K562 (cell line): ENCODE results near the gene DLGAP1. TPM values are rescaled to one million over a fixed set of nuclear protein-coding genes. Genes with fewer than 3 reads are reported as not detected.

Experiments
- BCOR ChIP-seq: fragments of 450-650 bp; IDR thresholded peaks from 2 replicates; pipeline ENCODE4 v1.6.1; 2016
- CBX1 ChIP-seq: sonication (generic); IDR thresholded peaks from 2 replicates; pipeline ENCODE4 v1.6.1; 2016; ENCODE audit warnings: antibody characterized with exemption, low read depth, mild to moderate bottlenecking
- KHSRP ChIP-seq: fragments of 450-650 bp; IDR thresholded peaks from 2 replicates; pipeline ENCODE4 v1.6.1; 2017
- POLR2AphosphoS5 ChIP-seq: IDR thresholded peaks from 2 replicates; pipeline ENCODE4 v1.6.1; 2011; ENCODE audit warnings: mild to moderate bottlenecking, low read depth, low read length, moderate library complexity; ENCODE audit not compliant: control insufficient read depth, insufficient read depth
- RUNX1 ChIP-seq: sonication (generic); IDR thresholded peaks from 2 replicates; pipeline ENCODE4 v1.6.1; 2016; ENCODE audit warnings: antibody characterized with exemption, low read depth
- SUPT5H ChIP-seq: fragments of 450-650 bp; IDR thresholded peaks from 2 replicates; pipeline ENCODE4 v1.6.1; 2016
- XRCC3 ChIP-seq: fragments of 450-650 bp; IDR thresholded peaks from 2 replicates; pipeline ENCODE4 v1.6.1; 2017; ENCODE audit warnings: mild to moderate bottlenecking, moderate library complexity
- ZFPM2 ChIP-seq: fragments of 250-450 bp; sonication (Bioruptor Pico); IDR thresholded peaks from 2 replicates; pipeline ENCODE4 v1.5.1; 2022; ENCODE audit warnings: mild to moderate bottlenecking
- ZNF121 ChIP-seq: sonication (generic); formaldehyde crosslinking; conservative IDR thresholded peaks from 2 replicates; pipeline ENCODE4 v1.8.0; 2022; ENCODE audit warnings: missing genetic modification reagents
- ZSCAN32 ChIP-seq: fragments of 450-650 bp; formaldehyde crosslinking; IDR thresholded peaks from 2 replicates; pipeline ENCODE4 v1.4.0; 2020; ENCODE audit warnings: mild to moderate bottlenecking, moderate library complexity
- polyA plus RNA-seq, 8 experiments: library from polyadenylated mRNA; depleted of rRNA in 4 of 8; stranded (reverse) in 5 of 8; unstranded in 3 of 8; fragments of >200 nt; fragmentation: Nextera tagmentation in 2 of 8; fragmentation: Illumina TruSeq in 1 of 8; extraction: Ambion mirVana in 2 of 8; extraction: Trizol in 1 of 8; gene quantifications; 2 replicates each; pipeline versions ENCODE4 v1.2.1 to v1.2.3, GENCODE V29; 2011 to 2014; ENCODE audit warnings: inconsistent platforms in 1 of 8, missing spikeins in 1 of 8
- total RNA-seq, 7 experiments: library from RNA; depleted of rRNA in 6 of 7; stranded (reverse); fragments of >200 nt in 6 of 7; fragmentation: Illumina TruSeq in 2 of 7; extraction: Trizol in 2 of 7; gene quantifications; 2 replicates each; pipeline versions ENCODE4 v1.2.1 to v1.2.3, GENCODE V29; 2011 to 2021; ENCODE audit warnings: low replicate concordance in 1 of 7
- TF ChIP-seq, protein P1 (sequence below): sonication (generic); formaldehyde crosslinking; IDR thresholded peaks from 2 replicates; pipeline ENCODE4 v1.8.0; 2023; ENCODE audit warnings: mild to moderate bottlenecking, missing genetic modification reagents
- TF ChIP-seq, protein P2 (sequence below), 2 experiments: fragments of 450-650 bp; IDR thresholded peaks; 2 replicates each; pipeline ENCODE4 v1.6.1; 2018; ENCODE audit warnings: mild to moderate bottlenecking in 2 of 2, low read depth in 1 of 2; ENCODE audit not compliant: partially characterized antibody in 2 of 2
- TF ChIP-seq, protein P3 (sequence below): fragments of 450-650 bp; IDR thresholded peaks from 2 replicates; pipeline ENCODE4 v1.6.1; 2016; ENCODE audit warnings: antibody characterized with exemption
- TF ChIP-seq, protein P4 (sequence below): fragments of 200-800 bp; sonication (Bioruptor generic); IDR thresholded peaks from 2 replicates; pipeline ENCODE4 v1.6.1; 2017; ENCODE audit warnings: missing genetic modification characterization, missing compliant biosample characterization
- TF ChIP-seq, protein P5 (sequence below), 2 experiments: IDR thresholded peaks; 2 replicates each; pipeline ENCODE4 v1.6.1; 2012; ENCODE audit warnings: improper control_type of control experiment in 2 of 2, low read depth in 2 of 2, low read length in 2 of 2, borderline replicate concordance in 1 of 2

DLGAP1 gene
- total and polyA plus RNA-seq, 9 of the 15 experiments (the other 6 are each of a cell fraction or from before 2014, with no cell fraction given) = 0.04 to 0.22 (median 0.08) TPM

DNA sequence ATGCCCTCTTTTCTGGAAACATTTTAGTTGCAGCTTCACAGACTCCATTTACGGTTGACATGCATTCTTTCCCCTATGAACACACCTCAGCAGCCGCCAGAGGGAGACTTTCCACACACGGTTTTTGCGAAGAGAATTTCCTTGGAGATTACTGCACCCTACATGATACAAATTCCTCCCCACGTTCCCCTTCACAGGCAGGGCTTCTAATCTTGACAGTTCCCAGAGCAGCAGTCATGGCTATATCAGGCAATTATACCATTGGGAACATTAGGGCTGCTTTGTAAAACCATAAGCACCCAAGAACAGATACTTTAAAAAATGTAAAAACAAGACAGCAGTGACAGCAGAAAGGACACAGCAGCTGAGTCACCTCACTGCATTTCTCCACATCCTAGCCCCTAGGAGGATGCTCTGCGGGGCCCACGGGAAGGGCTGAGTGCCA is 751.4 kb downstream of the DLGAP1 start (continued):
- TF ChIP-seq, protein P1, sequence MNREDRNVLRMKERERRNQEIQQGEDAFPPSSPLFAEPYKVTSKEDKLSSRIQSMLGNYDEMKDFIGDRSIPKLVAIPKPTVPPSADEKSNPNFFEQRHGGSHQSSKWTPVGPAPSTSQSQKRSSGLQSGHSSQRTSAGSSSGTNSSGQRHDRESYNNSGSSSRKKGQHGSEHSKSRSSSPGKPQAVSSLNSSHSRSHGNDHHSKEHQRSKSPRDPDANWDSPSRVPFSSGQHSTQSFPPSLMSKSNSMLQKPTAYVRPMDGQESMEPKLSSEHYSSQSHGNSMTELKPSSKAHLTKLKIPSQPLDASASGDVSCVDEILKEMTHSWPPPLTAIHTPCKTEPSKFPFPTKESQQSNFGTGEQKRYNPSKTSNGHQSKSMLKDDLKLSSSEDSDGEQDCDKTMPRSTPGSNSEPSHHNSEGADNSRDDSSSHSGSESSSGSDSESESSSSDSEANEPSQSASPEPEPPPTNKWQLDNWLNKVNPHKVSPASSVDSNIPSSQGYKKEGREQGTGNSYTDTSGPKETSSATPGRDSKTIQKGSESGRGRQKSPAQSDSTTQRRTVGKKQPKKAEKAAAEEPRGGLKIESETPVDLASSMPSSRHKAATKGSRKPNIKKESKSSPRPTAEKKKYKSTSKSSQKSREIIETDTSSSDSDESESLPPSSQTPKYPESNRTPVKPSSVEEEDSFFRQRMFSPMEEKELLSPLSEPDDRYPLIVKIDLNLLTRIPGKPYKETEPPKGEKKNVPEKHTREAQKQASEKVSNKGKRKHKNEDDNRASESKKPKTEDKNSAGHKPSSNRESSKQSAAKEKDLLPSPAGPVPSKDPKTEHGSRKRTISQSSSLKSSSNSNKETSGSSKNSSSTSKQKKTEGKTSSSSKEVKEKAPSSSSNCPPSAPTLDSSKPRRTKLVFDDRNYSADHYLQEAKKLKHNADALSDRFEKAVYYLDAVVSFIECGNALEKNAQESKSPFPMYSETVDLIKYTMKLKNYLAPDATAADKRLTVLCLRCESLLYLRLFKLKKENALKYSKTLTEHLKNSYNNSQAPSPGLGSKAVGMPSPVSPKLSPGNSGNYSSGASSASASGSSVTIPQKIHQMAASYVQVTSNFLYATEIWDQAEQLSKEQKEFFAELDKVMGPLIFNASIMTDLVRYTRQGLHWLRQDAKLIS (CRISPR knock-in tag) = no peak
- TF ChIP-seq ZFPM2 (CRISPR knock-in tag) = no peak
- TF ChIP-seq, protein P2, sequence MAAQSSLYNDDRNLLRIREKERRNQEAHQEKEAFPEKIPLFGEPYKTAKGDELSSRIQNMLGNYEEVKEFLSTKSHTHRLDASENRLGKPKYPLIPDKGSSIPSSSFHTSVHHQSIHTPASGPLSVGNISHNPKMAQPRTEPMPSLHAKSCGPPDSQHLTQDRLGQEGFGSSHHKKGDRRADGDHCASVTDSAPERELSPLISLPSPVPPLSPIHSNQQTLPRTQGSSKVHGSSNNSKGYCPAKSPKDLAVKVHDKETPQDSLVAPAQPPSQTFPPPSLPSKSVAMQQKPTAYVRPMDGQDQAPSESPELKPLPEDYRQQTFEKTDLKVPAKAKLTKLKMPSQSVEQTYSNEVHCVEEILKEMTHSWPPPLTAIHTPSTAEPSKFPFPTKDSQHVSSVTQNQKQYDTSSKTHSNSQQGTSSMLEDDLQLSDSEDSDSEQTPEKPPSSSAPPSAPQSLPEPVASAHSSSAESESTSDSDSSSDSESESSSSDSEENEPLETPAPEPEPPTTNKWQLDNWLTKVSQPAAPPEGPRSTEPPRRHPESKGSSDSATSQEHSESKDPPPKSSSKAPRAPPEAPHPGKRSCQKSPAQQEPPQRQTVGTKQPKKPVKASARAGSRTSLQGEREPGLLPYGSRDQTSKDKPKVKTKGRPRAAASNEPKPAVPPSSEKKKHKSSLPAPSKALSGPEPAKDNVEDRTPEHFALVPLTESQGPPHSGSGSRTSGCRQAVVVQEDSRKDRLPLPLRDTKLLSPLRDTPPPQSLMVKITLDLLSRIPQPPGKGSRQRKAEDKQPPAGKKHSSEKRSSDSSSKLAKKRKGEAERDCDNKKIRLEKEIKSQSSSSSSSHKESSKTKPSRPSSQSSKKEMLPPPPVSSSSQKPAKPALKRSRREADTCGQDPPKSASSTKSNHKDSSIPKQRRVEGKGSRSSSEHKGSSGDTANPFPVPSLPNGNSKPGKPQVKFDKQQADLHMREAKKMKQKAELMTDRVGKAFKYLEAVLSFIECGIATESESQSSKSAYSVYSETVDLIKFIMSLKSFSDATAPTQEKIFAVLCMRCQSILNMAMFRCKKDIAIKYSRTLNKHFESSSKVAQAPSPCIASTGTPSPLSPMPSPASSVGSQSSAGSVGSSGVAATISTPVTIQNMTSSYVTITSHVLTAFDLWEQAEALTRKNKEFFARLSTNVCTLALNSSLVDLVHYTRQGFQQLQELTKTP (IDR thresholded peaks at IDR 0.05; ENCODE audit: low read depth in 1 of 2, partially characterized antibody in 2 of 2) = peak in 1 of 2 experiments; percentile 29
- TF ChIP-seq, protein P3, sequence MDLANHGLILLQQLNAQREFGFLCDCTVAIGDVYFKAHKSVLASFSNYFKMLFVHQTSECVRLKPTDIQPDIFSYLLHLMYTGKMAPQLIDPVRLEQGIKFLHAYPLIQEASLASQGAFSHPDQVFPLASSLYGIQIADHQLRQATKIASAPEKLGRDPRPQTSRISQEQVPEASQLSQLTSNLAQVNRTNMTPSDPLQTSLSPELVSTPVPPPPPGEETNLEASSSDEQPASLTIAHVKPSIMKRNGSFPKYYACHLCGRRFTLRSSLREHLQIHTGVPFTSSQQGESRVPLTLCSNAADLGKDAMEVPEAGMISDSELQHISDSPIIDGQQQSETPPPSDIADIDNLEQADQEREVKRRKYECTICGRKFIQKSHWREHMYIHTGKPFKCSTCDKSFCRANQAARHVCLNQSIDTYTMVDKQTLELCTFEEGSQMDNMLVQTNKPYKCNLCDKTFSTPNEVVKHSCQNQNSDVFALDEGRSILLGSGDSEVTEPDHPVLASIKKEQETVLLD = no peak
- no peak for TF ChIP-seq POLR2AphosphoS5
- no peak for TF ChIP-seq ZNF121 (CRISPR knock-in tag)
- 0 out of 2 replicates have a peak, but pooled peaks have one; percentile 9 for TF ChIP-seq BCOR
- TF ChIP-seq SUPT5H = no peak
- TF ChIP-seq XRCC3 = no peak
- TF ChIP-seq, protein P4, sequence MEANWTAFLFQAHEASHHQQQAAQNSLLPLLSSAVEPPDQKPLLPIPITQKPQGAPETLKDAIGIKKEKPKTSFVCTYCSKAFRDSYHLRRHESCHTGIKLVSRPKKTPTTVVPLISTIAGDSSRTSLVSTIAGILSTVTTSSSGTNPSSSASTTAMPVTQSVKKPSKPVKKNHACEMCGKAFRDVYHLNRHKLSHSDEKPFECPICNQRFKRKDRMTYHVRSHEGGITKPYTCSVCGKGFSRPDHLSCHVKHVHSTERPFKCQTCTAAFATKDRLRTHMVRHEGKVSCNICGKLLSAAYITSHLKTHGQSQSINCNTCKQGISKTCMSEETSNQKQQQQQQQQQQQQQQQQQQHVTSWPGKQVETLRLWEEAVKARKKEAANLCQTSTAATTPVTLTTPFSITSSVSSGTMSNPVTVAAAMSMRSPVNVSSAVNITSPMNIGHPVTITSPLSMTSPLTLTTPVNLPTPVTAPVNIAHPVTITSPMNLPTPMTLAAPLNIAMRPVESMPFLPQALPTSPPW (CRISPR knock-in tag) = no peak
- no peak for TF ChIP-seq RUNX1
- TF ChIP-seq ZSCAN32 = no peak
- no peak for TF ChIP-seq KHSRP
- TF ChIP-seq, protein P5, sequence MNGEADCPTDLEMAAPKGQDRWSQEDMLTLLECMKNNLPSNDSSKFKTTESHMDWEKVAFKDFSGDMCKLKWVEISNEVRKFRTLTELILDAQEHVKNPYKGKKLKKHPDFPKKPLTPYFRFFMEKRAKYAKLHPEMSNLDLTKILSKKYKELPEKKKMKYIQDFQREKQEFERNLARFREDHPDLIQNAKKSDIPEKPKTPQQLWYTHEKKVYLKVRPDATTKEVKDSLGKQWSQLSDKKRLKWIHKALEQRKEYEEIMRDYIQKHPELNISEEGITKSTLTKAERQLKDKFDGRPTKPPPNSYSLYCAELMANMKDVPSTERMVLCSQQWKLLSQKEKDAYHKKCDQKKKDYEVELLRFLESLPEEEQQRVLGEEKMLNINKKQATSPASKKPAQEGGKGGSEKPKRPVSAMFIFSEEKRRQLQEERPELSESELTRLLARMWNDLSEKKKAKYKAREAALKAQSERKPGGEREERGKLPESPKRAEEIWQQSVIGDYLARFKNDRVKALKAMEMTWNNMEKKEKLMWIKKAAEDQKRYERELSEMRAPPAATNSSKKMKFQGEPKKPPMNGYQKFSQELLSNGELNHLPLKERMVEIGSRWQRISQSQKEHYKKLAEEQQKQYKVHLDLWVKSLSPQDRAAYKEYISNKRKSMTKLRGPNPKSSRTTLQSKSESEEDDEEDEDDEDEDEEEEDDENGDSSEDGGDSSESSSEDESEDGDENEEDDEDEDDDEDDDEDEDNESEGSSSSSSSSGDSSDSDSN (IDR thresholded peaks at IDR 0.05; ENCODE audit: borderline replicate concordance in 1 of 2, low read depth in 2 of 2, low read length in 2 of 2) = no peak
- no peak for TF ChIP-seq CBX1
